Mucosa of gallbladder (tissue), 1 donor: ENCODE data around the gene GPER1. TPM values are rescaled to one million over a fixed set of nuclear protein-coding genes. Genes with fewer than 3 reads are reported as not detected.
"Not testable (repeated sequence)": the region's sequence is repeated elsewhere in the genome, so short reads cannot be mapped to it uniquely, and the experiment has no call there.

Experiments
- DNase-seq: peaks from one replicate; pipeline ENCODE4 v3.0.0-alpha.2; 2020; ENCODE audit warnings: low spot score
- total RNA-seq: library from RNA; stranded (reverse); gene quantifications from one replicate; pipeline ENCODE4 v1.2.1, GENCODE V29; 2021
- donor health status: DM: no; HTN: no; CAD: no.

The GPER1 gene
- total RNA-seq, 1 donor from 2014 or later, result 4.7 TPM

DNA sequence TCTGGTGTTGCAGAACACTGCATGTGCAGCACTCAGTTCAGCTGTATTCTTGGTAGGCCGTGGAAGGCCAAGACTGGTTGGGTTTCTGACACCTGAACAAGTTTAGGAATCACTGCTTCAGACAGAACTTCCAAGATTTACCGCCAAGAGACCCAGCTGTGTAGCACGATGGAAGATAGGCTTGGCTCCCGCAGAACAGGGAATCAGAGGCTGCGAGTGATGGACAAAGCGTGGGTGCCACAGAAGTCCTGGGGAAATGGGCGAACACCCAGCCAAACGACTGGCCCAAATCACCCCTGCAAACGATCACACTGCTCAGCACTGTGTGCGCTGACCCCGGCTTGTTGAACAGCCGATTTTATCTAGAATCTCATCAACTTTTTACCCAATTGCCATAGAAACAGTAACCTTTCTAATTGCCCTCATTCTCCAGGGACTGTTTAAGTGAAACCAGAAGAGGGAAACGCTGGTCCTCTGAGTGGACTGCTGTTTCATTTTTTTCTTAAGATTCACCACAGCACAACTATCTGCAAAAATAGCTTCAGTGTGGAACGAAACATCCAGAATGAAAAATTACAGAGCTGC, 54.2 kb downstream of the GPER1 start:
- DNase-seq, result no peak

- DNase-seq, result not testable (repeated sequence)
Observed at GRCh38 chr7:1143031-1143430, 55.1 kb downstream of the GPER1 start.

Other genes with a start within 250 kb of the GPER1 start
- 37.5 TPM for gene GET4, start 211.6 kb upstream of the GPER1 start, total RNA-seq
- 52.4 TPM for gene ADAP1, start 133.4 kb upstream of the GPER1 start, total RNA-seq
- gene COX19, start 112.6 kb upstream of the GPER1 start, total RNA-seq, result 12.1 TPM
- 0.46 TPM for gene CYP2W1, start 104.9 kb upstream of the GPER1 start, total RNA-seq
- 8.3 TPM for gene GPR146, start 43.6 kb upstream of the GPER1 start, total RNA-seq
- gene ZFAND2A, start 72.1 kb downstream of the GPER1 start, total RNA-seq, result 19.2 TPM
- not detected for gene UNCX, start 144.8 kb downstream of the GPER1 start, total RNA-seq